GM21737 (cell line): ENCODE results near the gene RYR1.
"Not testable (repeated sequence)": the region's sequence is repeated elsewhere in the genome, so short reads cannot be mapped to it uniquely, and the experiment has no call there.

ENCODE experiments used
- ATAC-seq: cut with Tn5 transposase; IDR thresholded peaks from one replicate; pipeline ENCODE4 v1.9.1; 2021; ENCODE audit warnings: mild to moderate bottlenecking, moderate library complexity; ENCODE audit not compliant: unreplicated experiment

The RYR1 gene

GRCh38 chr19:38512277-38512676 lies 78.8 kb downstream of the RYR1 start:
- no peak for ATAC-seq

GRCh38 chr19:38513156-38513555 lies 79.7 kb downstream of the RYR1 start:
- ATAC-seq = not testable (repeated sequence)

- ATAC-seq = no peak
These were observed 80.3 kb downstream of the RYR1 start for GRCh38 chr19:38513762-38514167.

GRCh38 chr19:38514812-38515633 lies 81.5 kb downstream of the RYR1 start:
- ATAC-seq = peak; percentile 83

GRCh38 chr19:38515896-38516295 lies 82.4 kb downstream of the RYR1 start:
- ATAC-seq = no peak

GRCh38 chr19:38516802-38517201 lies 83.3 kb downstream of the RYR1 start:
- no peak for ATAC-seq

GRCh38 chr19:38517321-38517720 lies 83.8 kb downstream of the RYR1 start:
- no peak for ATAC-seq

GRCh38 chr19:38517980-38518379 lies 84.5 kb downstream of the RYR1 start:
- ATAC-seq = not testable (repeated sequence)

- no peak for ATAC-seq
These were observed 85.7 kb downstream of the RYR1 start for GRCh38 chr19:38519168-38519567.

- no peak for ATAC-seq
These were observed 86.5 kb downstream of the RYR1 start for GRCh38 chr19:38519988-38520387.

GRCh38 chr19:38522915-38523314 lies 89.4 kb downstream of the RYR1 start:
- ATAC-seq = no peak

GRCh38 chr19:38523319-38523718 lies 89.8 kb downstream of the RYR1 start:
- ATAC-seq = no peak

- ATAC-seq = no peak
These were observed 90.9 kb downstream of the RYR1 start for GRCh38 chr19:38524369-38524768.

- ATAC-seq = no peak
These were observed 91.6 kb downstream of the RYR1 start for GRCh38 chr19:38524994-38525634.

- ATAC-seq = no peak
These were observed 92.9 kb downstream of the RYR1 start for GRCh38 chr19:38526430-38526829.

GRCh38 chr19:38527466-38528136 lies 94.1 kb downstream of the RYR1 start:
- ATAC-seq = no peak

GRCh38 chr19:38528213-38528755 lies 94.8 kb downstream of the RYR1 start:
- ATAC-seq = no peak

- ATAC-seq = no peak
These were observed 95.4 kb downstream of the RYR1 start for GRCh38 chr19:38528931-38529330.

GRCh38 chr19:38531515-38531914 lies 98.0 kb downstream of the RYR1 start:
- ATAC-seq = no peak

- no peak for ATAC-seq
These were observed 99.4 kb downstream of the RYR1 start for GRCh38 chr19:38532939-38533338.

GRCh38 chr19:38534574-38534973 lies 101.1 kb downstream of the RYR1 start:
- ATAC-seq = no peak

- ATAC-seq = no peak
These were observed 101.7 kb downstream of the RYR1 start for GRCh38 chr19:38535212-38535611.
